Placental epithelial cell (primary cell): ENCODE data around the gene G6PD. TPM values are rescaled to one million over a fixed set of nuclear protein-coding genes. Genes with fewer than 3 reads are reported as not detected.

Source experiments
- small RNA-seq: library from RNA; depleted of rRNA; stranded (forward); fragments of <200 nt; gene quantifications from one replicate; pipeline ENCODE3, GENCODE V24; 2012
- total RNA-seq: library from RNA; depleted of rRNA; stranded (reverse); fragments of >200 nt; gene quantifications from 2 replicates; pipeline ENCODE4 v1.2.3, GENCODE V29; 2012

The G6PD gene
- 44.8 and 112 TPM in 2 replicates for total RNA-seq

GRCh38 chrX:154546354-154547244 is at the start of gene G6PD:
Gene G6PD, minus strand, starts transcription at chrX:154546846. Its CDS starts 691 bp downstream, at chrX:154546155.

GRCh38 chrX:154584585-154585183 is 38.0 kb upstream of the G6PD start, which contains the start of gene CTAG1A:
Gene CTAG1A, plus strand, starts transcription at chrX:154585133. Its CDS starts 74 bp downstream, at chrX:154585207.

GRCh38 chrX:154547245-154548027 is 790 bp upstream of the G6PD start, which contains the start of gene IKBKG:
Gene IKBKG, plus strand, starts transcription at chrX:154547620. Its CDS starts 4,383 bp downstream, at chrX:154552003.

GRCh38 chrX:154515966-154516655 is 30.5 kb downstream of the G6PD start, which contains the start of gene FAM3A:
Gene FAM3A, minus strand, starts transcription at chrX:154516232. Its CDS starts 460 bp downstream, at chrX:154515772.

GRCh38 chrX:154490414-154491083 is 56.1 kb downstream of the G6PD start, which contains the start of gene SLC10A3:
Gene SLC10A3, minus strand, starts transcription at chrX:154490629. Its CDS starts 1,689 bp downstream, at chrX:154488940.

GRCh38 chrX:154486396-154487207 is 60.0 kb downstream of the G6PD start, which contains the start of gene UBL4A:
Gene UBL4A, minus strand, starts transcription at chrX:154486615. Its CDS starts 31 bp downstream, at chrX:154486584.

Small RNAs within 50 kb of the gene (small RNA-seq; reads per million reads assigned to genes)
- gene RN7SL697P: not detected

Other genes with a start within 250 kb of the G6PD start
- gene FLNA, start 172.2 kb downstream of the G6PD start, total RNA-seq: 500 and 1,798 TPM in 2 replicates
- 32.2 and 45.9 TPM in 2 replicates for gene EMD, start 167.6 kb downstream of the G6PD start, total RNA-seq
- gene RPL10, start 148.5 kb downstream of the G6PD start, total RNA-seq: 1,858 and 2,253 TPM in 2 replicates
- 65.4 and 86.4 TPM in 2 replicates for gene DNASE1L1, start 137.6 kb downstream of the G6PD start, total RNA-seq
- 21.2 and 25.1 TPM in 2 replicates for gene TAFAZZIN, start 135.3 kb downstream of the G6PD start, total RNA-seq
- 76.7 and 89.1 TPM in 2 replicates for gene ATP6AP1, start 118.2 kb downstream of the G6PD start, total RNA-seq
- gene GDI1, start 109.7 kb downstream of the G6PD start, total RNA-seq: 74.9 and 75.0 TPM in 2 replicates
- gene FAM50A, start 102.7 kb downstream of the G6PD start, total RNA-seq: 25.5 and 28.8 TPM in 2 replicates
- 21.6 and 23.9 TPM in 2 replicates for gene PLXNA3, start 88.6 kb downstream of the G6PD start, total RNA-seq
- gene LAGE3, start 67.6 kb downstream of the G6PD start, total RNA-seq: 31.4 and 42.2 TPM in 2 replicates
- 48.7 and 56.2 TPM in 2 replicates for gene UBL4A, start 60.2 kb downstream of the G6PD start, total RNA-seq
- 56.9 and 65.6 TPM in 2 replicates for gene SLC10A3, start 56.2 kb downstream of the G6PD start, total RNA-seq
- 25.9 and 31.6 TPM in 2 replicates for gene FAM3A, start 30.6 kb downstream of the G6PD start, total RNA-seq
- gene IKBKG, start 774 bp upstream of the G6PD start, total RNA-seq: 12.2 and 16.1 TPM in 2 replicates
- not detected in 2 replicates for gene CTAG1A, start 38.3 kb upstream of the G6PD start, total RNA-seq
- not detected in 2 replicates for gene CTAG1B, start 72.4 kb upstream of the G6PD start, total RNA-seq
- gene CTAG2, start 106.7 kb upstream of the G6PD start, total RNA-seq: 0.39 TPM in 1 of 2 replicates, not detected in the other
- 0.11 and 0.39 TPM in 2 replicates for gene GAB3, start 204.2 kb upstream of the G6PD start, total RNA-seq
- 20.4 and 26.1 TPM in 2 replicates for gene DKC1, start 216.0 kb upstream of the G6PD start, total RNA-seq